ENCODE measurements around the gene TMEM179. TPM values are rescaled to one million over a fixed set of nuclear protein-coding genes. Genes with fewer than 3 reads are reported as not detected.
"Not testable (repeated sequence)": the region's sequence is repeated elsewhere in the genome, so short reads cannot be mapped to it uniquely, and the experiment has no call there.

Gene TMEM179
- total RNA-seq, 1 experiment from 2014 or later, result not detected

DNA sequence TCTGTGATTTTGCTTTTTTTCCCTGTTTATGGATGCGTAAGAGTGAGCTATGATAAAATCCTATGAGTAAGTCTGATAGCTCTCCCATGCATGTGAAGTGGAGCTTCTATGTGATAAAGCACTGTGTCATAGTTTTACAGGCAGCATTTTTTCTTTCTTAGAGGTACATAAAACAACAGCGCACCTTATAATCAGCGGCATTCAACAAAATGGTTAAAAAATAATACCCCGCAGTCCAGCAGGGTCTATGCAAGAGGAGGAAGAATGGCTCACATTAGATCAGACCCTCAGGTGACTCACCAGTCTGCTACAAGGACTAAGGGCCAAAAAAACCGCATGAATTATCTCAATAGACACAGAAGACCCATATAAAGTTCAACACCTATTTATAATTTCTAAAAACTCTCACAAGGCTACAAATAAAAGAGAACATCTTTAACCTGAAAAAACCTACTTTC is 33.0 kb upstream of the TMEM179 start:
- no peaks in the 10 kb centered on the region for H3K9me3 Mint-ChIP-seq (ENCODE audit: unreplicated experiment)
- peaks cover 14% of the 10 kb centered on the region for H3K4me1 Mint-ChIP-seq (ENCODE audit: low read depth, unreplicated experiment)
- no peak overlapping the region for H3K4me3 Mint-ChIP-seq (ENCODE audit: unreplicated experiment)
- H3K4me1 ChIP-seq, result peaks cover 7% of the 10 kb centered on the region
- no peaks in the 10 kb centered on the region for H3K36me3 Mint-ChIP-seq (ENCODE audit: insufficient read depth, unreplicated experiment)
- H3K36me3 ChIP-seq (ENCODE audit: control insufficient read depth, insufficient read depth, low read length), result no peaks in the 10 kb centered on the region
- ChIA-PET CTCF (no interaction called here), POLR2A (no interaction called here)
- TF ChIP-seq, protein P1, sequence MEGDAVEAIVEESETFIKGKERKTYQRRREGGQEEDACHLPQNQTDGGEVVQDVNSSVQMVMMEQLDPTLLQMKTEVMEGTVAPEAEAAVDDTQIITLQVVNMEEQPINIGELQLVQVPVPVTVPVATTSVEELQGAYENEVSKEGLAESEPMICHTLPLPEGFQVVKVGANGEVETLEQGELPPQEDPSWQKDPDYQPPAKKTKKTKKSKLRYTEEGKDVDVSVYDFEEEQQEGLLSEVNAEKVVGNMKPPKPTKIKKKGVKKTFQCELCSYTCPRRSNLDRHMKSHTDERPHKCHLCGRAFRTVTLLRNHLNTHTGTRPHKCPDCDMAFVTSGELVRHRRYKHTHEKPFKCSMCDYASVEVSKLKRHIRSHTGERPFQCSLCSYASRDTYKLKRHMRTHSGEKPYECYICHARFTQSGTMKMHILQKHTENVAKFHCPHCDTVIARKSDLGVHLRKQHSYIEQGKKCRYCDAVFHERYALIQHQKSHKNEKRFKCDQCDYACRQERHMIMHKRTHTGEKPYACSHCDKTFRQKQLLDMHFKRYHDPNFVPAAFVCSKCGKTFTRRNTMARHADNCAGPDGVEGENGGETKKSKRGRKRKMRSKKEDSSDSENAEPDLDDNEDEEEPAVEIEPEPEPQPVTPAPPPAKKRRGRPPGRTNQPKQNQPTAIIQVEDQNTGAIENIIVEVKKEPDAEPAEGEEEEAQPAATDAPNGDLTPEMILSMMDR (IDR thresholded peaks at IDR 0.05; ENCODE audit: insufficient read depth in 1 of 2, low read depth in 1 of 2, low read length in 1 of 2, severe bottlenecking in 1 of 2, unreplicated experiment in 1 of 2), result no peak
- no peak overlapping the region for H3K27ac Mint-ChIP-seq (ENCODE audit: unreplicated experiment)
- BruUV-seq (replicated peaks), result no TSS peak
- no peak overlapping the region for H3K4me3 ChIP-seq (ENCODE audit: low read depth, low read length)
- no peak for DNase-seq
- no peaks in the 10 kb centered on the region for H3K9me3 ChIP-seq
- H3K27me3 ChIP-seq (replicated peaks; ENCODE audit: control insufficient read depth, insufficient read depth, low read length), result peaks cover 2% of the 10 kb centered on the region; the same call in 1 of the 2 replicates
- intact Hi-C loops (cut with micrococcal nuclease; ENCODE audit: unreplicated experiment), result loop anchor here (2.0 kb wide), 1 partner anchor 61 kb away; no protein-coding TSS in a partner anchor
- peaks cover 18% of the 10 kb centered on the region for H3K27me3 Mint-ChIP-seq (ENCODE audit: insufficient read depth, unreplicated experiment)

DNA sequence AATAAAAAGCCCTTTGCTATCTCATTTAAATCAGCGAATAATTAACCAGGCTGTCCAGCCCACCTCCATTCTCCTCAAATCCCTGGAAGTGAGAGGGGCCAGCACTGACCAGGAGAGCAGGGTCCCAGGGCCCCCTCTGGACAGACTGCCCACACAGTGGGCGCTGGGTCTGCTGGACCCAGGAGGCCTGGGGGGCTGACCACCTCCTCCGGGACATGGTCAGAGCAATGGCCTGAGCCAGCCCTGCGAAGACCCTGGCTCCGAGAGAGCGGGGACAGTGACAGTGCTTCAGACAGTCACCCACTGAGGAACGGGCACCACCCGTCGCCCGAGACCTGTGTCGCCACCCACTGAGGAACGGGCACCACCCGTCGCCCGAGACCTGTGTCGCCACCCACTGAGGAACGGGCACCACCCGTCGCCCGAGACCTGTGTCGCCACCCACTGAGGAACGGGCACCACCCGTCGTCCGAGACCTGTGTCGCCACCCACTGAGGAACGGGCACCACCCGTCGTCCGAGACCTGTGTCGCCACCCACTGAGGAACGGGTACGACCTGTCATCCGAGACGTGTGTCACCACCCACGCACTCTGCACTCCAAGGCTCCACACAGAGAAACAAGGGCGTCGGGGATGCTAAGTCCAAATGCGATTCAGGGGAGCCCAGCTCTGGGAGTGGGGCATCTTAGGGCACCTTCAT is 32.4 kb upstream of the TMEM179 start:
- H3K4me1 ChIP-seq; H3K4me3 ChIP-seq (ENCODE audit: low read depth, low read length); DNase-seq; H3K4me3 Mint-ChIP-seq (ENCODE audit: unreplicated experiment); H3K27ac Mint-ChIP-seq (ENCODE audit: unreplicated experiment); CTCF ChIA-PET; H3K36me3 Mint-ChIP-seq (ENCODE audit: insufficient read depth, unreplicated experiment); H3K9me3 Mint-ChIP-seq (ENCODE audit: unreplicated experiment); H3K27me3 ChIP-seq (replicated peaks; ENCODE audit: control insufficient read depth, insufficient read depth, low read length); intact Hi-C loops (cut with micrococcal nuclease; ENCODE audit: unreplicated experiment); H3K36me3 ChIP-seq (ENCODE audit: control insufficient read depth, insufficient read depth, low read length); H3K9me3 ChIP-seq; BruUV-seq (replicated peaks): not testable (repeated sequence)
- Mint-ChIP-seq H3K4me1 (ENCODE audit: low read depth, unreplicated experiment) (peaks cover 14% of the 10 kb centered on the region), H3K27me3 (ENCODE audit: insufficient read depth, unreplicated experiment) (peaks cover 18% of the 10 kb centered on the region)
- POLR2A ChIA-PET, result interaction anchor here (0.6 kb wide), 1 partner anchor 190 kb away, joined by 3 read pairs; no protein-coding TSS in a partner anchor

GRCh38 chr14:104636131-104636530 is 31.6 kb upstream of the TMEM179 start:
- no TSS peak for BruUV-seq (replicated peaks)
- Histone ChIP-seq H3K27me3 (replicated peaks; ENCODE audit: control insufficient read depth, insufficient read depth, low read length) (peaks cover 2% of the 10 kb centered on the region; the same call in 1 of the 2 replicates), H3K4me1 (peaks cover 7% of the 10 kb centered on the region), H3K36me3 (ENCODE audit: control insufficient read depth, insufficient read depth, low read length) (no peaks in the 10 kb centered on the region), H3K9me3 (no peaks in the 10 kb centered on the region), H3K4me3 (ENCODE audit: low read depth, low read length) (no peak overlapping the region)
- Mint-ChIP-seq H3K36me3 (ENCODE audit: insufficient read depth, unreplicated experiment) (no peaks in the 10 kb centered on the region), H3K9me3 (ENCODE audit: unreplicated experiment) (no peaks in the 10 kb centered on the region), H3K27me3 (ENCODE audit: insufficient read depth, unreplicated experiment) (peaks cover 18% of the 10 kb centered on the region), H3K4me3 (ENCODE audit: unreplicated experiment) (no peak overlapping the region), H3K4me1 (ENCODE audit: low read depth, unreplicated experiment) (peaks cover 14% of the 10 kb centered on the region), H3K27ac (ENCODE audit: unreplicated experiment) (no peak overlapping the region)
- intact Hi-C loops (cut with micrococcal nuclease; ENCODE audit: unreplicated experiment), result no loop called here
- ChIA-PET POLR2A (interaction anchor here (0.6 kb wide), 1 partner anchor 191 kb away, joined by 3 read pairs; no protein-coding TSS in a partner anchor), CTCF (no interaction called here)
- DNase-seq, result no peak
- TF ChIP-seq, protein P1 (IDR thresholded peaks at IDR 0.05; ENCODE audit: insufficient read depth in 1 of 2, low read depth in 1 of 2, low read length in 1 of 2, severe bottlenecking in 1 of 2, unreplicated experiment in 1 of 2), result no peak

Measured in Caco-2 (cell line).